Hepatocyte (in vitro differentiated cells): Measurements from ENCODE around the gene SLC16A3. TPM values are rescaled to one million over a fixed set of nuclear protein-coding genes. Genes with fewer than 3 reads are reported as not detected.

ENCODE experiments used
- DNase-seq: peaks from one replicate; pipeline ENCODE4 v3.0.0-alpha.2; 2016; ENCODE audit warnings: low spot score
- H2AFZ ChIP-seq: fragments of 200-600 bp; sonication (generic); 2 replicates; pipeline ENCODE4 v1.6.0; 2016; ENCODE audit warnings: antibody characterized with exemption, mild to moderate bottlenecking
- H3K27ac ChIP-seq: fragments of 200-600 bp; sonication (generic); 2 replicates; pipeline ENCODE4 v1.5.1; 2016; ENCODE audit warnings: mild to moderate bottlenecking
- H3K27me3 ChIP-seq: fragments of 200-600 bp; sonication (generic); 2 replicates; pipeline ENCODE4 v1.6.1; 2016
- H3K36me3 ChIP-seq: fragments of 200-600 bp; sonication (generic); replicated peaks from 2 replicates; pipeline ENCODE4 v1.5.1; 2016; ENCODE audit warnings: low read depth; ENCODE audit not compliant: insufficient read depth
- H3K4me1 ChIP-seq: fragments of 200-600 bp; sonication (generic); 2 replicates; pipeline ENCODE4 v1.5.1; 2016; ENCODE audit warnings: mild to moderate bottlenecking, moderate library complexity; ENCODE audit not compliant: insufficient read depth
- H3K4me2 ChIP-seq: fragments of 200-600 bp; sonication (generic); 2 replicates; pipeline ENCODE4 v1.6.0; 2016
- H3K4me3 ChIP-seq: fragments of 200-600 bp; sonication (generic); 2 replicates; pipeline ENCODE4 v1.5.1; 2016; ENCODE audit warnings: mild to moderate bottlenecking
- H3K79me2 ChIP-seq: fragments of 200-600 bp; sonication (generic); 2 replicates; pipeline ENCODE4 v1.6.0; 2017; ENCODE audit warnings: mild to moderate bottlenecking
- H3K9me2 ChIP-seq: fragments of 200-600 bp; sonication (generic); replicated peaks from 2 replicates; pipeline ENCODE4 v1.6.0; 2017; ENCODE audit warnings: mild to moderate bottlenecking; ENCODE audit not compliant: insufficient read depth
- H3K9me3 ChIP-seq: fragments of 200-600 bp; sonication (generic); 2 replicates; pipeline ENCODE4 v1.5.1; 2016; ENCODE audit warnings: low read depth, mild to moderate bottlenecking
- H4K20me1 ChIP-seq: fragments of 200-600 bp; sonication (generic); 2 replicates; pipeline ENCODE4 v1.6.0; 2016; ENCODE audit warnings: mild to moderate bottlenecking; ENCODE audit not compliant: insufficient read depth, poor library complexity, severe bottlenecking
- CTCF ChIP-seq: fragments of 200-600 bp; sonication (generic); IDR thresholded peaks from 2 replicates; pipeline ENCODE4 v1.5.1; 2016; ENCODE audit warnings: antibody characterized with exemption, mild to moderate bottlenecking; ENCODE audit not compliant: poor library complexity
- EZH2 ChIP-seq: fragments of 200-600 bp; sonication (generic); IDR thresholded peaks from 2 replicates; pipeline ENCODE4 v1.6.1; 2016; ENCODE audit warnings: antibody characterized with exemption, mild to moderate bottlenecking, borderline replicate concordance
- EZH2phosphoT487 ChIP-seq: fragments of 200-600 bp; sonication (generic); IDR thresholded peaks from one replicate; pipeline ENCODE4 v1.6.1; 2018; ENCODE audit warnings: antibody characterized with exemption, mild to moderate bottlenecking, low read depth, moderate library complexity; ENCODE audit not compliant: unreplicated experiment, severe bottlenecking
- WGBS: methylation state at CpG from one replicate; pipeline ENCODE4 v1.1.6; 2016; ENCODE audit warnings: low lambda C conversion rate; ENCODE audit errors: missing lambda C conversion rate; 5-methylcytosine and 5-hydroxymethylcytosine counted together
- polyA plus RNA-seq: library from polyadenylated mRNA; unstranded; fragments of >200 nt; fragmentation: Nextera tagmentation; extraction: Ambion mirVana; gene quantifications from 2 replicates; pipeline ENCODE4 v1.2.1, GENCODE V29; 2016
- total RNA-seq: library from RNA; depleted of rRNA; stranded (reverse); fragments of >200 nt; gene quantifications from 2 replicates; pipeline ENCODE4 v1.2.3, GENCODE V29; 2014

The SLC16A3 gene
- total and polyA plus RNA-seq, 2 experiments from 2014 or later, result 125 to 290 TPM

- Histone ChIP-seq H3K79me2 (peaks cover 85% of the 10 kb centered on the region), H3K4me2 (no peak overlapping the region), H3K27me3 (no peaks in the 10 kb centered on the region), H3K4me3 (no peak overlapping the region), H3K9me2 (no peaks in the 10 kb centered on the region), H3K27ac (no peak overlapping the region), H2AFZ (no peak overlapping the region), H4K20me1 (peaks cover 74% of the 10 kb centered on the region), H3K36me3 (peaks cover 3% of the 10 kb centered on the region), H3K9me3 (no peaks in the 10 kb centered on the region), H3K4me1 (no peaks in the 10 kb centered on the region)
- WGBS, result 89% methylated on average over 15 of the region's 15 CpGs
- no peak for DNase-seq
- no peak for TF ChIP-seq EZH2phosphoT487
- no peak for TF ChIP-seq EZH2
- no peak for TF ChIP-seq CTCF
Measured at GRCh38 chr17:82255402-82255972, 26.6 kb downstream of the SLC16A3 start.

DNA sequence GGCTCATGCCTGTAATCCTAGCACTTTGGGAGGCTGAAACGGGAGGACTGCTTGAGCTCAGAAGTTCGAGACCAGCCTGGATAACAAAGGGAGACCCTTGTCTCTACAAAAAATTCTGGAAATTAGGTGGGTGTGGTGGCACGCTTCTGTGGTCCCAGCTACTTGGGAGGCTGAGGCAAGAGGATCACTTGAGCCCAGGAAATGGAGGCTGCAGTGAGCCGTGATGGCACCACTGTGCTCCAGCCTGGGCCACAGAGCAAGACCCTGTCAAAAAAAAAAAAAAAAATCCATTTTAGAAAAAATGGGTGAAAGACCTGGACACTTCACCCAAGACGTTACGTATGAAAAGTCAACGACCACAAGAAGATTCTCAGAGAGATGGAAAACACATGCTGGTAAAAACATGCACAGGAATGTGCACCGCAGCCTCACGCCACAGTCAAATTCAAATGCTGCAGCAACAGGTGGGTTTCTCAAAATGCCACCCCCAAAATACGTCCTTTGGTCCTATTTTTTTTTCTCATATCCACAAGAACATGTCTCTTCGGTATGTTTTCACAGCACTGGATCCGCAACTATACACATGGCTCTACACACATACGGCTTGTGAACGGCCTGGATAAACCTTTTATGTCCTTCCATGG, 27.5 kb downstream of the SLC16A3 start:
- no peaks in the 10 kb centered on the region for H3K4me1 ChIP-seq
- peaks cover 3% of the 10 kb centered on the region for H3K36me3 ChIP-seq
- no peaks in the 10 kb centered on the region for H3K9me3 ChIP-seq
- peaks cover 85% of the 10 kb centered on the region for H3K79me2 ChIP-seq
- peaks cover 70% of the 10 kb centered on the region for H4K20me1 ChIP-seq
- no peak overlapping the region for H3K4me3 ChIP-seq
- no peak overlapping the region for H3K4me2 ChIP-seq
- H3K27me3 ChIP-seq, result no peaks in the 10 kb centered on the region
- no peaks in the 10 kb centered on the region for H3K9me2 ChIP-seq
- DNase-seq, result no peak
- WGBS, result 96% methylated on average over 14 of the region's 14 CpGs
- H3K27ac ChIP-seq, result no peak overlapping the region
- no peak for TF ChIP-seq EZH2
- no peak for TF ChIP-seq CTCF
- TF ChIP-seq EZH2phosphoT487, result no peak
- H2AFZ ChIP-seq, result no peak overlapping the region

DNA sequence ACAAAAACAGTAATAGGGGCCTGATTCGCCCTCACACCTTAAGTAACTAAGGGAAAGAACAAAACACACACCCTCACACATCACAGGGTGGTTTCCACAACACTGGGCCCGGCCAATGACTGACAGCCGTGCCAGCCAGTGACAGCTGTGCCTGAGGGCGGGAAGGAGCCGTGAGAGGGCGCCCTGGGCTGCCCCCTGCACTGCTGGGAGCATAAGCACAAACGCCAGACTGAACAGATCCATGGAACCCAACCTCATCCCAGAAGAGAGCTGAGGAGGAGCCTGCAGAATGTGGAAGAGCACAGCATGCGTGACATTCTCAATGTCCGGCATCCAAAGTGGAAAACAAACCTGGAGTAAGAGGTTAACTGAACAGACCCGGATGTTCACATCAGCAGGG, 28.6 kb downstream of the SLC16A3 start:
- H3K9me3 ChIP-seq, result no peaks in the 10 kb centered on the region
- peaks cover 3% of the 10 kb centered on the region for H3K36me3 ChIP-seq
- DNase-seq, result peak; percentile 44
- WGBS, result 79% methylated on average over 10 of the region's 10 CpGs
- H3K9me2 ChIP-seq, result no peaks in the 10 kb centered on the region
- no peaks in the 10 kb centered on the region for H3K4me1 ChIP-seq
- H3K27ac ChIP-seq, result no peak overlapping the region
- H3K4me2 ChIP-seq, result no peak overlapping the region
- H2AFZ ChIP-seq, result no peak overlapping the region
- no peak for TF ChIP-seq EZH2
- TF ChIP-seq EZH2phosphoT487, result no peak
- no peak overlapping the region for H3K4me3 ChIP-seq
- no peaks in the 10 kb centered on the region for H3K27me3 ChIP-seq
- peaks cover 85% of the 10 kb centered on the region for H3K79me2 ChIP-seq
- H4K20me1 ChIP-seq, result peaks cover 74% of the 10 kb centered on the region

DNA sequence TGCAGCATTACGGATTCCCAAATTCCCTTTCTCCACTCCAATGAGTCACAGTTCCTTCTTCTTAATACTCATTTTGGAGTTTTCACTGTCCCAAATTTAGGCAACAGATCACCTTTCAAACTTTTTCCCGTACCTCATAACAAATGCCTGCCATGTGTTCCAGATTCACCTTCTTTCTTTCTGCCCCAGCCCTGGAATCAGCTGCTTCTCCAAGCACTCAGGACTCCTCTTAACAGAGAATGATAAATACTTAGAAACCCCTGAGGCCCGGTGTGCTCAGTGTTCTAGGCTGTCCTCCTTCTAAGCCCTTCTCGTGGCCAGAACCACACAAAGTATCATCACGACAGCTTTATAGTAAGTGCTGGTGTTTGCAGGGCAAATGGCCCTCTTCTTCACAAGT, 29.7 kb downstream of the SLC16A3 start:
- H3K27ac ChIP-seq, result no peak overlapping the region
- peaks cover 85% of the 10 kb centered on the region for H3K79me2 ChIP-seq
- WGBS, result 83% methylated on average over 5 of the region's 5 CpGs

More for the DNA sequence above, 29.7 kb downstream of the SLC16A3 start:
- Histone ChIP-seq H3K36me3 (peaks cover 3% of the 10 kb centered on the region), H3K27me3 (no peaks in the 10 kb centered on the region), H3K9me3 (no peaks in the 10 kb centered on the region), H3K4me1 (no peaks in the 10 kb centered on the region), H3K4me2 (no peak overlapping the region), H3K4me3 (no peak overlapping the region), H4K20me1 (peaks cover 74% of the 10 kb centered on the region), H3K9me2 (no peaks in the 10 kb centered on the region), H2AFZ (no peak overlapping the region)
- DNase-seq, result no peak
- TF ChIP-seq CTCF (no peak), EZH2 (no peak), EZH2phosphoT487 (no peak)
